Lower leg skin (tissue), 4 donors: Measurements from ENCODE around the gene BRWD1. TPM values are rescaled to one million over a fixed set of nuclear protein-coding genes. Genes with fewer than 3 reads are reported as not detected.

ENCODE experiments used
- DNase-seq, 2 donors: peaks; one replicate each; pipeline ENCODE4 v3.0.0-alpha.2; 2019; ENCODE audit warnings: low spot score in 2 of 2
- H3K4me3 ChIP-seq: fragments of 200-600 bp; sonication (generic); 2 replicates; pipeline ENCODE4 v1.5.1; 2017; ENCODE audit warnings: mild to moderate bottlenecking, low read depth; ENCODE audit not compliant: poor library complexity, severe bottlenecking
- POLR2A ChIP-seq, 2 donors: fragments of 450-650 bp; IDR thresholded peaks; one replicate each; pipeline ENCODE4 v1.6.1; 2016 to 2017; ENCODE audit warnings: antibody characterized with exemption in 2 of 2, mild to moderate bottlenecking in 1 of 2, moderate library complexity in 1 of 2
- WGBS, 2 donors: methylation state at CpG; one replicate each; pipeline ENCODE4 v1.1.5; 2018; 5-methylcytosine and 5-hydroxymethylcytosine counted together
- intact Hi-C: fragments of 100-400 bp; cut with DNase I; formaldehyde crosslinking; loops from one replicate; pipeline ENCODE4 v1.15.0; 2023; ENCODE audit warnings: low total_unique reads
- total RNA-seq, 4 donors: library from RNA; depleted of rRNA; stranded (reverse); fragments of >200 nt; gene quantifications; one replicate each; pipeline ENCODE4 v1.1.0, GENCODE V29; 2016
- TF ChIP-seq, protein P1 (sequence below), 3 donors: fragments of 450-650 bp; IDR thresholded peaks; one replicate each; pipeline ENCODE4 v1.5.1; 2016; ENCODE audit warnings: antibody characterized with exemption in 3 of 3, mild to moderate bottlenecking in 3 of 3, moderate library complexity in 2 of 3

BRWD1 gene
- total RNA-seq, 4 donors from 2014 or later, result 42.2 to 57.2 (median 52.6) TPM

- H3K4me3 ChIP-seq, result no peak overlapping the region
- intact Hi-C loops, result no loop called here
- WGBS, 2 donors, result 84 to 89% methylated on average over 4 of the region's 4 CpGs
- no peak for TF ChIP-seq POLR2A (IDR thresholded peaks at IDR 0.05)
- TF ChIP-seq, protein P1, sequence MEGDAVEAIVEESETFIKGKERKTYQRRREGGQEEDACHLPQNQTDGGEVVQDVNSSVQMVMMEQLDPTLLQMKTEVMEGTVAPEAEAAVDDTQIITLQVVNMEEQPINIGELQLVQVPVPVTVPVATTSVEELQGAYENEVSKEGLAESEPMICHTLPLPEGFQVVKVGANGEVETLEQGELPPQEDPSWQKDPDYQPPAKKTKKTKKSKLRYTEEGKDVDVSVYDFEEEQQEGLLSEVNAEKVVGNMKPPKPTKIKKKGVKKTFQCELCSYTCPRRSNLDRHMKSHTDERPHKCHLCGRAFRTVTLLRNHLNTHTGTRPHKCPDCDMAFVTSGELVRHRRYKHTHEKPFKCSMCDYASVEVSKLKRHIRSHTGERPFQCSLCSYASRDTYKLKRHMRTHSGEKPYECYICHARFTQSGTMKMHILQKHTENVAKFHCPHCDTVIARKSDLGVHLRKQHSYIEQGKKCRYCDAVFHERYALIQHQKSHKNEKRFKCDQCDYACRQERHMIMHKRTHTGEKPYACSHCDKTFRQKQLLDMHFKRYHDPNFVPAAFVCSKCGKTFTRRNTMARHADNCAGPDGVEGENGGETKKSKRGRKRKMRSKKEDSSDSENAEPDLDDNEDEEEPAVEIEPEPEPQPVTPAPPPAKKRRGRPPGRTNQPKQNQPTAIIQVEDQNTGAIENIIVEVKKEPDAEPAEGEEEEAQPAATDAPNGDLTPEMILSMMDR (IDR thresholded peaks at IDR 0.05), result no peak
- DNase-seq, result no peak
These were observed 138.3 kb downstream of the BRWD1 start for GRCh38 chr21:39175154-39175553.

DNA sequence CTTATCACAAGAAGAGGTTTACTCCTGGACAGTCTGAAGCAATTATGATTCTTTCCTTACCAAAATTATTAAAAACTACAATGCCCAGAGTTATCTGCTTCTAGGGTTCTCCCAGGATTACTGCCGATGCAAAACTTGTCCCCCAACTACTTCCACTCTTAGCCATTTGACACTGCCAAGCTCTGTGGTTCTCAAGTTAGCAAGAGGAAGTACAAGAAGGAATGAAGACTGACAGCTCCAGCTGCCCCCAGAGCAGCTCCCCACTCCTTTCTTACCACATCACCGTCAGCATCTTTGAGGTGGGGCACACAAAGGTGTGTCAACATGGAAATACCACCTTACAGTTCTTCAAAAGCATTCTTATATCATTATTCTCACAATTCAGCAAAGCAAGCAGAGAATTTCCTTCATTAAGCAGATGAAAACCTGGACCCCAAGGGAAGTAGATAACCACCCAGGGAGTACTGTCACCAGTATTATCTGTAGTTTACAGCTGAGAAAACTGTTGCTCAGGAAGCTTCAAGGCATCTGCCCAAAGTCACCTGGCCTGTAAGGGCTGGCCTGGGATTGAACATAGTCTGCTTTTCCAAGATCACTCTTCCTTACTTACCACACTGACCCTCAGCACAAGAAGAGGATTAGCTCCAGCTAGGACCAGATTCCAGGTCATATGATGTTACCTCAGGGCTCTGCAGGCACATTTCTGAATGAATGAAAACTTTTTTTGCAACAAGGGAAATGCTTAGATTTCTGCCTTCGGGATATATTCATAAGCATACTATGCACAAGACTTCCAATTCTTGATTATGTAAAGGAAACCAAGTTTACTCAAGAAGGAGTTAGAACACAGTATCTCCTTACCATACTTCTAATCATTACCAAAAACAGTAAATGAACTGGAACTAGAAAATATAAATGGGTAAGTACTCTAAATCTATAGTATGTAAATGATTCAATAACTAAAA, 139.4 kb downstream of the BRWD1 start:
- intact Hi-C loops, result no loop called here
- WGBS, 2 donors, result 83 to 90% methylated on average over 3 of the region's 3 CpGs
- no peak overlapping the region for H3K4me3 ChIP-seq
- TF ChIP-seq POLR2A (IDR thresholded peaks at IDR 0.05), result no peak
- TF ChIP-seq, protein P1 (IDR thresholded peaks at IDR 0.05), result no peak
- no peak for DNase-seq

GRCh38 chr21:39169906-39170305, 143.5 kb downstream of the BRWD1 start:
- DNase-seq, result no peak
- intact Hi-C loops, result no loop called here
- no peak for TF ChIP-seq POLR2A (IDR thresholded peaks at IDR 0.05)
- TF ChIP-seq, protein P1 (IDR thresholded peaks at IDR 0.05), result no peak
- 95 to 97% methylated on average over 5 of the region's 5 CpGs for WGBS, 2 donors
- no peak overlapping the region for H3K4me3 ChIP-seq

- WGBS, 2 donors, result 78 to 80% methylated on average over 2 of the region's 2 CpGs
- H3K4me3 ChIP-seq, result no peak overlapping the region
- no peak for DNase-seq
- intact Hi-C loops, result no loop called here
- TF ChIP-seq, protein P1 (IDR thresholded peaks at IDR 0.05), result no peak
- TF ChIP-seq POLR2A (IDR thresholded peaks at IDR 0.05), result no peak
These were observed 144.6 kb downstream of the BRWD1 start for GRCh38 chr21:39168800-39169199.

DNA sequence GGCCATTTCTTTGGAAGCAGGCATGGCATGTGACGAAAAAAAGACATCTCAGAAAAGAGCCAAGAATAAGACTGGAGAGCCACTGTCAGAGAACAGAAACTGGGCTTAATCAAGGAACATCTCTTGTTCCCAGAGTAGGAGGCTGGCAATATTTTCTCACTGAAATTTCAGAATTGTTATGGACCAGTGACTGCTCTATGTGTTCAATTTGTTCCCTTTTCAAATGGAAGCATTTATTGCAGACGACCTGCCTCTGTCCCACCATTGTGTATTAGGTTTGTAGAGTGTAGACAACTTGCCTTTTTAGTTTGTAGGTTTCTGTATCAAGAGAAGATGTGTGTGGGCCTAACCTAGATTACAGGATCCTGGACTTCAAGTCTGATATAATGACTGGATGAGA, 148.9 kb downstream of the BRWD1 start:
- WGBS, 2 donors, result 85 to 95% methylated on average over 2 of the region's 2 CpGs
- TF ChIP-seq, protein P1 (IDR thresholded peaks at IDR 0.05), result no peak
- no peak for TF ChIP-seq POLR2A (IDR thresholded peaks at IDR 0.05)
- H3K4me3 ChIP-seq, result no peak overlapping the region
- intact Hi-C loops, result no loop called here
- no peak for DNase-seq
